Stimulated activated CD4-positive, alpha-beta T cell treated with anti-CD3 and anti-CD28 coated beads, Interleukin-4, amount 100 ng/mL, for 4 hours (primary cell): ENCODE results near the gene C20orf173.
"Not testable (repeated sequence)": the region's sequence is repeated elsewhere in the genome, so short reads cannot be mapped to it uniquely, and the experiment has no call there.

Source experiments
- DNase-seq, 2 experiments: peaks; one replicate each; pipeline ENCODE4 v3.0.0-alpha.2; 2020

C20orf173 gene, protein sequence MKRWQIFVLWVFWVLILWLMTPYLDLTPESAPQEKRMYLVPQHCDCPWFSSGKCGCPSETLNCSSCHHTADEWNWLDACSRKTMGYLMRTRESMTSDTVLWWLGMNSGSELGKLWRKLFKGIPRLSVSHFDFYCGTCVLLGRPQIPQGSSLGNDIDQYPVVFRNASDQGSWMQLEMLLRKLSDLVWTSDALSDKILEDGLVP

DNA sequence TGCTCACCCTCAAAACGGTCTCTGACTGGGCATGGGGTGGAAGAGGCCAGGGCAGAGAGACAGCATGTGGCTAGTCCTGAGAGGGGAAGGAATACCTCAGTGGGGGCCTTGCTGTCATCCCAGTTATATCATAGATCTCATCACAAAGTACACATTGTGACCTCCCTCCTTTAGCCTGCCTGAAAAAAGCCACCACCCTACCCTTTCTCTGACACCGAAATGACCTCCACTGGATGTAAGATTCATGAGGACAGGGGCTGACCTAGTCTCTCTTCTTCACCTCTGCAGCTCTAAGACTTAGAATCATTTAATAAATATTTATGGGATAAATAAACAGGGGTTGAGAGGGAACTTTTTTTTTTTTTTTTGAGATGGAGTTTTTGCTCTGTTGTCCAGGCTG is at the start of gene C20orf173:
C20orf173 (minus strand) TSS at position 101 of the 400 bp plus-strand sequence. CDS start 279 bp downstream, outside the sequence.
- DNase-seq, result no peak

DNA sequence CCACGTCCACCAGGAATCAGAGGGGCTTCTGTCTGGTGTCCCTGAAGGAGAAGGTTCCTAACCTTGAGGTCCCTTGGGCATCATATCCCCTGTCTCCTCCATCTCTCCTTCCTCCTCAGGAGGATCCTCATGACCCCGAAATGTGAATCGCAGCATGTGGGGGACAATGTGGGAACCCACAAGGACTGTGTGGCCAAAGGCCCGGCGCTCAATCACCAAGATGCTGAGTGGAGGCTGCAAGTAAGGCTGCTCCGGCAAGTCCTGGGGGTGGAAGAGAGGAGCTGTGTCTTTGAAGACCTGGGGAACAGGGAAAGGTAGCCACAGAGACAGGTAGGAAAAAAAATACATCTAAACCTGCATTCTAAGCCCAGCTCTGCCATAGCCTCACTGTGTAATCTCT is 49.7 kb upstream of the C20orf173 start:
- no peak for DNase-seq

DNA sequence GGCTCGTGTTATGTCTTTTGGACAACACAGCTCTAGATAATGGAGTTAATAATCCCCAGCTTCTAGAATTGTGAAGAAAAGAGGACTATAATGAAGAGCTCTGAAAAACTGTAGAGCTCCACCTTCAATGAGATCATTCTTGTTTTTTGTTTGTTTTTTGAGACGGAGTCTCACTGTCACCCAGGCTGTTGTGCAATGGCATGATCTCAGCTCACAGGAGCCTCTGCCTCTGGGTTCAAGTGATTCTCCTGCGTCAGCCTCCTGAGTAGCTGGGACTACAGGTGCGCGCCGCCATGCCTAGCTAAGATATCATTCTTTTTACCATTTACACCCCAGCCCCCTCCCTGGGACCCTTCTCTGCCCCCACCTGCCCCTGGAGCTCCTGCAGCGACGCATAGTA is 49.0 kb upstream of the C20orf173 start:
- DNase-seq, result no peak

DNA sequence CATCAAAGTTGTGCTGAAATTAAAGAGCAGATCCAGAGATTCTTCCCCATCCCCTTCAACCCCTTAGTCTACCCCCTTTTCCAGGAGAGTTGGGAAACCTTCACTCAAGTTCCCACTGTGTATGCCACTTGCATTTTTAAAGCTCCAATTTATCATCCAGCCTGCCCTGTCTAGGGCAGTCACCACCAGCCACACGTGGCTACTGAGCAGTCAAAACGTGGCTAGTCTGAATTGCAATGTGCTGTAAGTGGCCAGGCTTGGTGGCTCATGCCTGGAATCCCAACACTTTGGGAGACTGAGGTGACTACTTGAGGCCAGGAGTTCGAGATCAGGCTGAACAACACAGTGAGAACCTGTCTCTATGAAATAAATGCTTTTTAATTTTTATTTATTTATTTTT is 47.4 kb upstream of the C20orf173 start:
- DNase-seq, result no peak

DNA sequence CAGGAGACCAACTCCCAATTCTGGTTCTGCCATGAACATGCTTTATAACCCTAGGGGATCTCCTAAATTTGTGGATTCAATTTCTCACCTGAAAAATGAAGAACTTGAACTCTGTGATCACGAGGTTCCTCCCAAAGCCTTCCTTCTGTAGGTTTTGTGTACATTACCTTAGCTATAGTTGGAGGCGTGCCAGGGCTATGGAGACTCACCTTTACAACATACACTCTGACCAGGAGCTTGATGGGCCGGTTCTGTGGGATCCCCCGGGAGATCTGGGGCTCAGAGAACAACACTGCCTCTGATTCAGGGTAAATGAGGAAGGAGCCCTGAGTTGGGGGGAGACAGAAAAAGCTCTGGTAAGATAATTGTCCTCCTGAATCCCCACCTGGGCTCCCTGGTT is 46.5 kb upstream of the C20orf173 start:
- no peak for DNase-seq

DNA sequence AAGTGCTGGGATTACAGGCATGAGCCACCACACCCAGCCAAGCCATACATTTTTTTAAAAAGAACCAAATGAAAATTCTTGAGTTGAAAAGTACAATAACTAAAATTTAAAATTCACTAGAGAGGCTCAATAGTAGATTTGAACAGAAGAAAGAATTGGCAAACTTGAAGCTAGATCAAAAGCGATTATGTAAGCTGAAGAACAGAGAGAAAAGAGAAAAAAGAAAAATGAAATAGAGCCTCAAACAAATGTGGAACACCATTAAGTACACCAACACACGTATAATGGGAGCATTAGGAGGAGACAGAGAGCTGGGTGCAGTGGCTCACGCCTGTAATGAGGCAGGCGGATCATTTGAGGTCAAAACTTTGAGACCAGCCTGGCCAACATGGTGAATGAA is 43.4 kb upstream of the C20orf173 start:
- no peak for DNase-seq

DNA sequence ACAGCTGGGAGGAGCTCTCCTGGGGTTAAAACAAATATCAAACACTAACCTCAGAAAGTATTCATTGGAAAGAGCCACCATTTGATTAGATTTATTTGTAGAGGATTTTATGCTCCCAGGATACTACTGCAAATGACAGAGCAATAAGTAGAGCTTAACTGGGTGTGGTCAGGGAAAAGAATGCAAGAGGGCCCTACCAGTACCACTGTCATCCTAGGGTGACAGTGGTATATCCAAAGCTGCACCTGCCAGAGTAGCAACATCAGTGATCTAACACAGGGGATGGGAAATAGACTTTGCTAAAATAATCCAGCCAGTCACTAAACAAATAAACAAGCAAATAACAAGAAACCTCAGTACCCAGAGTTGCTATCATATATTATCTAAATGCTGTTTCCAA is 42.1 kb upstream of the C20orf173 start:
- DNase-seq, result no peak

DNA sequence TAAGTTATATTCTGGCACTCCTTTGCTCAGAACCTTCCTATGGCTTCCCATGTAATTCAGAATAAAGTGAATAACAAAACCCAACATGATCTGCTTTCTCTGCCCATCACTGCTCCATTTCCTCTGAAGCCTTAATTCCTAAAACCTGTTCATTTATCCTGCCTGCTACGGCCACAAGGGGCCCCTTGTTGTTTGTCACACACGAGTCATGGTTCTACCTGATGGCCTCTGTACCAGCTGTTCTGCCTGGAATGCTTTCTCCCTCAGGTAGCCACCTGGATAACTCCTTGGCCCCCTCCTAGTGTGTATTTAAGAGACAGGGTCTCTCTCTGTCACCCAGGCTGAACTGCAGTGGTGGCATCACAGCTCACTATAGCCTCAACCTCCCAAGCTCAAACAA is 39.2 kb upstream of the C20orf173 start:
- no peak for DNase-seq

DNA sequence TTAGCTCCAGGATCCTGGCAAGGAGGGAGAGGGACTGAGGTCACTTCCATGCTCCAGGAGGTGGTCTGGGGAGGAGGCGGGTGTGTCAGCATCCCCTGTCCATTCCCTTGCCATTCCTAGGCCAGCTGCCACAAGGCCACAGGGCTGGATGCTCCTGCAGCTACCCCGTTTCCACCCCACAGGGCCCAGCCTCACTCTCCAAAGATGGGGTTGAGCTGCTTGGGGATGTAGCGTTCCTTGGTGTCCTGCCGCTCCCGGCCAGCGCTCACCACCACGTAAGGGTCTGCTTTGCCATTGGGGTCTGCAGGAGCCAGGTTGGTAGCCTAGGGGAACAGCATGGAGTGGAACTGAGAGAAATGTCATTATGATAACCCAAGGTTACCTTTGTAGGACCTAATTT is 35.5 kb upstream of the C20orf173 start:
- no peak for DNase-seq

DNA sequence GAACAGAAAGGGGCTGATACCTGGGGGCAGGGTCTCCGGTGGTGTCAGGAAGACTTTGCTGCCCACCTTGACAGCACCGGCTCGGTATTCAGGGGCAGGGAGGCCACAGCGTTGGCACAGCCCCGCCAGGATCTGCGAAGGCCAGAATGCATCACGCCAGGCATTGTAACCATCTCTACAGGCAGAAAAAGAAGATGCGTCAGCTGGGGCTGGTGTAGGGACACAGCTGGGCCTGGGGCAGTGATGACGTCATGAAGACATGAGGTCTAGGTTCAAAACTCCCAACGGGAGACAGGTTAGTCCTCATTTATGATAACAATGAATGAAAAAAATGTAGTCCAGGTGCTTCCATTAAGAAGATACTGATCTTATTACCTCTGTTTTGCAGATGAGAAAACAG is 34.4 kb upstream of the C20orf173 start:
- no peak for DNase-seq

DNA sequence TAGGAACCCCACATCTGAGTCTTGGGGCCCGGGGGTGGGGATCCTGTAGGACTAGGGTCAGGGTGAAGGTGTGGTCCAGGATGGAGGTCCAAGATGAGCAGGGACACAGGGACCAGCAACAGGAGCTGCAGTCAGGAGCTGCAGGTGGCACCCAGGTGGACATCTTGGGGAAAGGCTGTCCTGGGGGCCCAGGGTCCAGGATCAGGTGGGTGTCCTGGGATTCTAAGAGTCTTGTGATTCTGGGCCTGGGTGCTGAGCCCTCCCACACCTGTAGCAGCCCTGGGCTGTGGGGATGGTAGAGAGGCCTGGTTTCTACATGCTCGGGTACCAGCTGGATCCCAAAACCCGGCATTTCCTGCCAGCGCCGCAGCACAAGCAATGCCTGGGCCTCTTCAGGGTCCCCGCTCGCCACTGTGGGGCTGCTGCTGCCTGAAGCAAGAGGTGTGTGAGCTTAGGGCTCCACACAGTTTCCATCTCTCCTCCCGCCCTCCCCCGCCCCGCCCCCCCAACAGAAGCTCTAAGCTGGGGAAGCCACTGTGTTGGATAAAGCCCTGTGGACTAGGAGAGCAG is 33.2 kb upstream of the C20orf173 start:
- no peak for DNase-seq

DNA sequence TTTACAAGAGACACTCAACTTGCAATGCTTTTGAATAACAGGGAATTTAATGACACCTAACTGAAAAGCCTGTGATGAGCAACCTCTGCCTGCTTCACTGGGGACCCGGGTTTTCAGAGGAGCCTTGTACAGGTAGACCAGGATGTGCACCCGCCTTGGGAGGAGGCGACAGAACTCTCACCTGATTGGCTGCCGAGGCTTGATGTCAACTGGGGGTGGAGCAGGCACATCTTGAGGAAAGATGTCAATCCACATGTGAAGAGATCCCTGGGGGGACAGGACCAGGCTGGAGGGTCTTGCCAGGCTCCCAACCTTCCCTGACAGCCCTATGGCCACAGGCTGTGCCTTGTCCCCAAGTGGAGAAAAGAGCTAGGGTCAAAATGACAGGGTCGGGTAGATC is 32.2 kb upstream of the C20orf173 start:
- no peak for DNase-seq

DNA sequence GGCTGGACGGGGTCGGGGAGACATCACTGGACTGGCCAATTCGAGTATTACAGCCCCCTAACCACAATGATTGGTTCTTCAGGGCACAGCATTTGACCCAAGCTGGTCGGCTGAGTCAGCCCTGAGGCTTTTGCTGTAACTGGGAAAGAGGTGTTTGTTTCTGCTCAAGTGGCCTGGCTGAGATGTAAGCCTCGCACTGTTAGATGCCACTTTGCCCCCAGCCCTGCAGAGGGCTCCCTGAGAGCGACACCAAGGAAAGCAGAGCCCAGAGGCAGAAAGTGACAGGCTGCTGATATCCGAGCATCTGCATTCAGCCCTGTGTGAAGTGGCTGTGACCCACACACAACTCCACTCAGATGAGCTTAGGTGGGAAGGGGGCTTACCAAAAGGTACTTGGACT is 31.8 kb upstream of the C20orf173 start:
- no peak for DNase-seq

DNA sequence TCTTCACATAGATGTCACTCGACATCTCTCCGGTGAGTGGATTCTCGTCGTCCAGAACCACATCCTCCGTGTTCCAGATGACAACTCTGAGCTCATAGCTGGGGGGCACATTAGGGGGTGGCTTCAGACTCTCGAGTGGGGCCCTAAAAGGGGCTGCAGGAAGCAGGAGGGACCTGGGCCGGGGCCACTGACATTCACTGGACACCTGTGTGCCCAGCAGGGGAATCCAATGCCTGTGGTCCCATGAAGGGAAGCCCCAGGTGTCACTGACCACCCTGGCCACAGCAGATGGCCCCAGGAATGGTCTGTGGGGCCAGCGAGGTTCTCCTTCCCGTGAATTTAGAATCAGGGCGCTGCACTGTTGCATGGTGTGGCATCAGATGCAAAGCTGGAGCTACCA is 31.1 kb upstream of the C20orf173 start:
- no peak for DNase-seq

DNA sequence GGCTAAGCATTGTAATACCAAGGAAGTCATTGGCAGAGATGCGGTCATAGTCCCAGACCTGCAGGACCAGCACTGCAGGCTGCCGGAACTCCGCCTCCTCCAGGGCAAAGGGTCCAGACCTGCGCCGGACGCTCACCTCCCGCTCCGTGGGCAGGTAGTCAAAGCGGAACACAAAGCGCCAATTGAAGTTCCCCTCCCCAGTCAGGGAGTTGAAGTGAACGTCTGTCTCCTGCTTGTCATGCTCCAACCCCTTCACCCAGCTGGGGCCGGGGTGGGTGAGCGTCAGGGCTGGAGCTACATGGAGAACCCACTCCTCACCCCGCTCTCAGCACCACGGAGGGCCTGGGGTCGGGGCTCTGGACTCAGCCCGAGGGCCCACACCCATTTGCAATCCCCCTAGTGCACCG is 30.7 kb upstream of the C20orf173 start:
- no peak for DNase-seq

DNA sequence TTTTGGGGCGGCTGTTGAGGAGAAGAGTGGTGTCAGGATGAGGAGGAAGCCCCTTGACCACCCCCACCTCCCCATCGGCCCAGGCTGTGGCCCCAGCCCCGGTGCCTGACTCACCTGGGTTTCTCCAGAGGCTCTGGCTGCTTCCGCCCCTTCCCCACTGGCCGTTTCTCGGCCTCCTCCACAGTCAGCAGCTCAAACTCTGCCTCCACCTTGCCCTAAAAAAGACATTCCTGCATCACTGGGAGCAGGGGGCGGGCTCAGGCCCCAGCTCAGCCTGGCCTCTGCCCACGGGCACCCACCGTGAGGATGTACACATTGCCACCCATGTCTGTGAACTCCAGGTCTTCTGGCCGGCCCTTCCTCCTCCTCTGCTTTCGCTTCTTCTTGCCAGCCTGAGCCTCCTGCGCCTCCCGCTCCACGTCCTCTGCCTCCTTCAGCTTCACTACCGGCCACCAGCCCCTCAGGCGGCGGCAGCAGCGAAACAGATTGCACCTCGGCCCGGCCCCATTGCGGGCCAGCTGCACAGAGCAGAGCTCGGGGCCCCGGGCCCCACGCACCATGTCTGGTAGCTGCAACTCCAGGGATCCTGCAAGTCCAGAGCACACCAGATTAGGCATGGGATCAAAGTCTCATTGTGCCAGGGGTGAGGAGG is 29.7 kb upstream of the C20orf173 start:
- no peak for DNase-seq

DNA sequence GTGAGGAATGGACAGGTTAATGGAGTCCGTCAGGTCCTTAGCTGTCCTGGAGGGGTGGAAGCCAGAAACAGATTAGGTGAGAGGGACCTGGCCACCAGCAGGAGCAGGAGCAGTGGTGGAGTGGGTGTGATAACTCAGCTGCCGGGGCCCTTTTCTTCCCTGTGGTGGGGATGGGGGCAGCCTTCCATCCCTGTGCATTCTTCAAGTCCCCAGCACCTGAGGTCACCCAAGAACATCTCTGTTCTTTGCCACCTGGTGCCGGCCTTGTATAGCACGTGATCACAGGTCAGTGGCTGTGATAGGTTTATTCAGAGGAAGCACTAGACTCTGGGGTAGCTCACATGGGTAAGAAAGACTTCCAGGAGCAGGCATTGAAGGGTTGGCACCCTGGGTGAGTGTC is 29.0 kb upstream of the C20orf173 start:
- no peak for DNase-seq

DNA sequence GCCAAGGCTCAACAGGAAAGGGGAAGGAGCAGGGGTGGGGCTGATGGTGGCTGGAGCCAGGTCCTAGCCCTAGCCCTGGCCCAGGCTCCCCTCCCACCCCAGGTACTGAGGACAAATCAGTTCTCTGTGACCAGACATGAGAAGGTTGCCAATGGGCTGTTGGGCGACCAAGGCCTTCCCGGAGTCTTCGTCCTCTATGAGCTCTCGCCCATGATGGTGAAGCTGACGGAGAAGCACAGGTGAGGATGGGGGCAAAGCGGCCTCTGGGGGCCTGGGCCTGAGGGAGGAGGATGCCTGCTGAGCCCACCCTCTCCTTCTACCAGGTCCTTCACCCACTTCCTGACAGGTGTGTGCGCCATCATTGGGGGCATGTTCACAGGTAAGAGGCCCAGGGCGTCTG is 27.4 kb upstream of the C20orf173 start:
- DNase-seq, result no peak

DNA sequence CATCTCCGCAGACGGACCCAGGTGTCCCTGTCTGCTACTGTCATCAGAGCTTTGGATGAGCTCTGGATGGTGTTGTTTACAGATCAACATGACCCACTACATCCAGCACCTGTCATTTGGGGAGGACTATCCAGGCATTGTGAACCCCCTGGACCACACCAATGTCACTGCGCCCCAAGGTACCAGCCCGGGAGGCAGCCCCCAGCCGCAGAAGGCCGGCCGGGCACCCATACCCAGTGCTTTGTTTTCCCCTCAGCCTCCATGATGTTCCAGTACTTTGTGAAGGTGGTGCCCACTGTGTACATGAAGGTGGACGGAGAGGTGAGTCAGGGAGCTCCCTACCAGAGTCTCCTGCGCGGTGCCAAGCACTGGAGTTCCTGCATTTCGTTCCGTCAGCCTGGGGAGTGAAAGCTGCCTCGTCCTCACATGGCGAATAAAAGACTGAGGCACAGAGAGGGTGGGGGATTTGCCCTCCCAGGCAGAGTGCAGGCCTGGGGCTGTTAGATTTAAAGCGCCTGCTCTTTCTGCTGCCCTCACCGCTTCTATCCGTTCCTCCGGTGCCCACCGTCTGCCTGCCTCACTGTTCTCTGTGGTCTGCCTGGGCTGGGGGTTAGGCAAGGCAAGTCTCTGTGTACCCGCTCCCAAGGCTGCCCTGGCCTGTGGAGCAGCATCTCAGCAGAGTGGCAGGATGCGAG is 26.6 kb upstream of the C20orf173 start:
- DNase-seq, result no peak

DNA sequence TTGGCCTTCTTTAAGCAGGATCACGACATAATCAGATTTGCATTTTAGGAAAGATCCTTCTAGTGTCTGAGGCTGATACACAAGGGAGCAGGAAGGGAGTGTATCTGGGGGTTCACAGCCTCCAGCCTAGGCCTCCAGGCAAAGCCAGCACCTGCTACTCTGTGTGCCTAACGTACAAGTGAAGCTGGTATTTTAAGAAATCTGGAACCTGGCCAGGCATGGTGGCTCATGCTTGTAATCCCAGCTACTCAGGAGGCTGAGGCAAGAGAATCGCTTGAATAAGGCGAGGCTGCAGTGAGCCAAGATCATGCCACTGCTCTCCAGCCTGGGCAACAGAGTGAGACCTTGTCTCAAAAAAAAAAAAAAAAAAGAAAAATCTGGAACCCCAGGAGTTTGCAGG is 26.0 kb upstream of the C20orf173 start:
- not testable (repeated sequence) for DNase-seq

DNA sequence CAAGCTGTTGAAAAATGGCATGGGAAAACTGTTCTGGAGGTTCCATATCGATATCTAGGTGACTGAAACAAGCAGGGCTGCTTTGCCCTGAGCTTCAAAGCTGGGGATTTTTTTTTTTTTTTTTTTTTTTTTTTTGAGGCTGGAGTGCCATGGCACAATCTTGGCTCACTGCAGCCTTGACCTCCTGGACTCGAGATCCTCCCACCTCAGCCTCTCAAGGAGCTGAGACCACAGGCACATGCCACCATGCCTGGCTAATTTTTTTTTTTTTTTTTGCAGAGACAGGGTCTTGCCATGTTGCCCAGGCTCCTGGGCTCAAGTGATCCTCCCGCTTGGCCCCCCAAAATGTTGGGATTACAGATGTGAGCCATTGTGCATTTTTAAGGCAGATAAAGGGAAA is 23.5 kb upstream of the C20orf173 start:
- no peak for DNase-seq

DNA sequence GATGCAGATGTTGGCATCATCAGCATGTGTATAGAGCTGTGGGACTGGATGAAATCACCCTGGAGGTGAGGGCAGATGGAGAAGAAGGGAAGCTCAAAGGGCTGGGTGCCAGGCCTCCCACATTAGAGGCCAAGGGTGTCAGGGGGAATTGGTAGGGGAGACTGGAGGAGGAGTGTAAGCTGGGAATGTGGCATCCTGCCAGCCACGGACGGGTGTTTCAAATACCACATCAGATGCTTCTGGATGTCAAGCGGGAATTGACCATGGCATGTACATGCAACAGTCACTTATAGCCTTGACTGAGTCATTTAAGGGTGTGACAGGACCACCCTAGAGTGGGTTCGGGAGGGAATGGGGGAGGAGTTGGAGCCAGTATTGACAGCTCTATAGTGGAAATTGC is 22.1 kb upstream of the C20orf173 start:
- no peak for DNase-seq

DNA sequence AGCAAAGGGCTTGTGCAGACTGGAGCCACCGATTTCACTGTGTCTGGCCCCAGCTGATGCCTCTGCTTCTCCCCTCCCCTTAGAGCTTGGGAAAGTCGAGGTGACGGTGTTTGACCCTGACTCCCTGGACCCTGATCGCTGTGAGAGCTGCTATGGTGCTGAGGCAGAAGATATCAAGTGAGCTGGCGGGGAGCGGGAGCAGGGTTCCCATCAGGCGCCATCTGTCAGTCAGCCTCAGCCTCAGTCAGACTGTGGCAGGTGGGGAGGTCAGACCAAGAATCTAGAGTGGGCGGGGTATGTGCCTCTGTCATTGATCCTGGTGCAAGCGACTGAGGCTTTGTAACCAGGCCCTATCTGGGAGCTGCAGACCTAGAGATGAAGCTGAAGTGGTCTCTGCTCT is 17.9 kb upstream of the C20orf173 start:
- DNase-seq, result no peak

DNA sequence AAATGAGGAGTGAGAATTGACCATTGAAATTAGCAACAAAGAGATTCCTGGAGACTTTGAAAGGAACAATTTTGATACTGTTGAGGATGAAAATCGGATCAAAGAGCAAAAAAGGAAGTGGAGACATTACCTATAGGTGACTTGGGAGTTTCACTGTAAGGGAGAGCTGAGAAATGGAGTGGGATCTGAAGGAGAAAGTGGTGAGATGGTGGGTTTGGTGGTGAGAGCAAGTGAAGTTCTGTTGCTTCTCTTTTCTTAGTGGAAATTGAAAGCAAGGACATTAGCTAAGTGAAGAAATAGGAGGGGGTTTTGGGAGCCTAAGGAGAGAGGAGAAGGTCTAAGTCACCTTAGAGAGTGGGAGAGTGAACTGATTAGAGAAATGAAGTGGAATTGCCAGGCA is 16.7 kb upstream of the C20orf173 start:
- DNase-seq, result no peak
